ENCODE results near the gene EXD2.
A peak's percentile ranks its signal among the peaks of the same experiment; 100 is the strongest.
"Not testable (repeated sequence)": the region's sequence is repeated elsewhere in the genome, so short reads cannot be mapped to it uniquely, and the experiment has no call there.

The EXD2 gene

GRCh38 chr14:69204753-69205152, 13.5 kb downstream of the EXD2 start:
- DNase-seq (ENCODE audit: low read depth): no peak

GRCh38 chr14:69207435-69208041, 16.2 kb downstream of the EXD2 start:
- no peak for DNase-seq (ENCODE audit: low read depth)

- DNase-seq (ENCODE audit: low read depth): no peak
These were observed 17.4 kb downstream of the EXD2 start for GRCh38 chr14:69208666-69209065.

GRCh38 chr14:69214393-69214792, 23.1 kb downstream of the EXD2 start:
- no peak for DNase-seq (ENCODE audit: low read depth)

GRCh38 chr14:69217663-69218062, 26.4 kb downstream of the EXD2 start:
- not testable (repeated sequence) for DNase-seq (ENCODE audit: low read depth)

- no peak for DNase-seq (ENCODE audit: low read depth)
These were observed 33.6 kb downstream of the EXD2 start for GRCh38 chr14:69224946-69225345.

- no peak for DNase-seq (ENCODE audit: low read depth)
These were observed 34.9 kb downstream of the EXD2 start for GRCh38 chr14:69226178-69226577.

- DNase-seq (ENCODE audit: low read depth): no peak
These were observed 35.4 kb downstream of the EXD2 start for GRCh38 chr14:69226736-69227135.

GRCh38 chr14:69231486-69231885, 40.2 kb downstream of the EXD2 start:
- no peak for DNase-seq (ENCODE audit: low read depth)

GRCh38 chr14:69232388-69232787, 41.1 kb downstream of the EXD2 start:
- DNase-seq (ENCODE audit: low read depth): no peak

GRCh38 chr14:69234106-69234505, 42.8 kb downstream of the EXD2 start:
- DNase-seq (ENCODE audit: low read depth): no peak

GRCh38 chr14:69235708-69236107, 44.4 kb downstream of the EXD2 start:
- no peak for DNase-seq (ENCODE audit: low read depth)

- DNase-seq (ENCODE audit: low read depth): no peak
These were observed 45.8 kb downstream of the EXD2 start for GRCh38 chr14:69237142-69237541.

GRCh38 chr14:69237584-69237983, 46.3 kb downstream of the EXD2 start:
- no peak for DNase-seq (ENCODE audit: low read depth)

- DNase-seq (ENCODE audit: low read depth): no peak
These were observed 47.6 kb downstream of the EXD2 start for GRCh38 chr14:69238883-69239282.

GRCh38 chr14:69240527-69241173, 49.4 kb downstream of the EXD2 start:
- no peak for DNase-seq (ENCODE audit: low read depth)

- no peak for DNase-seq (ENCODE audit: low read depth)
These were observed 50.3 kb downstream of the EXD2 start for GRCh38 chr14:69241577-69241976.

GRCh38 chr14:69242311-69243224, 51.3 kb downstream of the EXD2 start:
- peak; percentile 40 for DNase-seq (ENCODE audit: low read depth)

GRCh38 chr14:69244946-69245345, 53.6 kb downstream of the EXD2 start:
- no peak for DNase-seq (ENCODE audit: low read depth)

GRCh38 chr14:69246331-69246730, 55.0 kb downstream of the EXD2 start:
- DNase-seq (ENCODE audit: low read depth): no peak

- DNase-seq (ENCODE audit: low read depth): peak; percentile 54
These were observed 56.6 kb downstream of the EXD2 start for GRCh38 chr14:69247676-69248440.

GRCh38 chr14:69249603-69250002, 58.3 kb downstream of the EXD2 start:
- DNase-seq (ENCODE audit: low read depth): no peak
